GM21576 (cell line): ENCODE measurements around the gene LHX3.

Experiments
- ATAC-seq: cut with Tn5 transposase; IDR thresholded peaks from one replicate; pipeline ENCODE4 v1.9.1; 2021; ENCODE audit warnings: mild to moderate bottlenecking, moderate library complexity; ENCODE audit not compliant: unreplicated experiment

The LHX3 gene

DNA sequence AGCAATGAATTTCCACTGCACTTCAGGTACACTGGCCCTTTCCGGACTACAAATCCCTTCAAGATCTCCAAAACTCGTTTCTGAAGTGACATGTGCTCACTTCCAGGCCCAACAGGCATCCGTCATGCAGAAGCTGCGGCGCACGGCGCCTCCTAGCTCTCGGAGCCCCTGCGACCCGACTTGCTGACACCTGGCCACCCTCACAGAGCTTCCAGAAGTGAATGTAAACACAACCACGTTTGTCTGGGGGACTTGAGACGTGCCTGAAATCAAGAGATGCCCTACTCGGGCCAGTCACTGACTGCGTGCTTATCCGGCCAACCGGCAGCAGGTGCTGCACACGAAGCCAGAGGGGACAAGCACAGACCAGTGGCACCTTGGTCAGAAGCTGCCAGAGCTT lies 4.9 kb upstream of the LHX3 start:
- ATAC-seq: no peak

DNA sequence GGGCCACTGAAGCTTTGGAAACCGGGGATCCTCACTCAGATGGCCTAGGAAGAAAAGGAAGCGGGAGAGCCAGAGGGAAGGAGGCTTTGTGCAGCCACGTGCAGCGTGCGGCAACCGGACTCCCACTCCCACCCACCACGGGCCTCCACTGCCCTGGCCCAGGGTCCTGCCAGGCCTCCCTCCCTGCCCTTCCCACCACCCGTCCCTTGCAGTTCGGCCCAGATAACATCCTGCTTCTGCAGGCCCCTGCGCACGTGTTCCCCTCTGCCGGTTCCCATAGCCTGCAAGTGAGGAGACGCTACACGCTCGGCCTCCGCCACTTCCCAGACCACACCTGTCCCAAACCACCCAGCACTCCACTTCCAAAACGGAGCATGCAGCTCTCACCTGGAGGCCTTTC lies 4.3 kb upstream of the LHX3 start:
- ATAC-seq: no peak

DNA sequence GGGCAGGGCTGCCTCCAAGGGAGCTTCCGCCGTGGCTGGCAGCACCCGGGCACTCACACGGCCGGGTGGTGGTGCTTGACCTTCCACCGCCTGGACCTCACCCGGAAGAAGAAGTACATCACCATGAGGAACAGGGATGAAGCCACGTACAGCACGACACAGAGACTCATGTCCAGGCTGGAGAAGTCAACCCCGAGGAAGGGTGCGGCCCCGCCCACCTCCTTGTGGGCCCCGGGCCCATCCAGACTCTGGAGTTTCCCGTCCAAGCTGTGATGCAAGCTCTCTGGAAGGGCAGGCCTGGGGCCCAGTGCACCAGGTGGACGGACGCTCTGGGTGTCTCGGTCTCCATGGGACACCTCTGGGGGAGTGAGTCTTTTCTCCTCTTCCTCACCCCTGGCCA lies 3.7 kb upstream of the LHX3 start:
- no peak for ATAC-seq

DNA sequence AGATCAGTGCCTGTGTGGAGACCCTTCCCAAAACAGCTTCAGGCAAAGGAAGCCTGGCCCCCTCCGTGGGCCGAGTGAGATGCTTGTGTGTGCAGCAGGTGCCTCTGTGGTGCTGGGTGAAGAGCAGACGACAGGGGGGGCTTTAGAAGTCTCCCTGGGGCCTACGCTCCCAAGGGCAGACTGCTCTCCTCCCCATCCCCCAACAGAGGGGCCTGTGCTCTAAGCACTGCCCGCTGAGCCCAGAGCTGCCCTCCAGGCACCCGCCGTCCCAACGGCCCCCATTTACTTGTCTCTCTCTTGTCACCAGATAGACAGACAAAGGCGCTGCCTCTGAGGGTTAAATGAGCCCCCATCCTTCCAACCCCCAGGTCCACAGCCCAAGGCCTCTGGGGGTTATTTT lies 2.7 kb upstream of the LHX3 start:
- ATAC-seq: no peak

DNA sequence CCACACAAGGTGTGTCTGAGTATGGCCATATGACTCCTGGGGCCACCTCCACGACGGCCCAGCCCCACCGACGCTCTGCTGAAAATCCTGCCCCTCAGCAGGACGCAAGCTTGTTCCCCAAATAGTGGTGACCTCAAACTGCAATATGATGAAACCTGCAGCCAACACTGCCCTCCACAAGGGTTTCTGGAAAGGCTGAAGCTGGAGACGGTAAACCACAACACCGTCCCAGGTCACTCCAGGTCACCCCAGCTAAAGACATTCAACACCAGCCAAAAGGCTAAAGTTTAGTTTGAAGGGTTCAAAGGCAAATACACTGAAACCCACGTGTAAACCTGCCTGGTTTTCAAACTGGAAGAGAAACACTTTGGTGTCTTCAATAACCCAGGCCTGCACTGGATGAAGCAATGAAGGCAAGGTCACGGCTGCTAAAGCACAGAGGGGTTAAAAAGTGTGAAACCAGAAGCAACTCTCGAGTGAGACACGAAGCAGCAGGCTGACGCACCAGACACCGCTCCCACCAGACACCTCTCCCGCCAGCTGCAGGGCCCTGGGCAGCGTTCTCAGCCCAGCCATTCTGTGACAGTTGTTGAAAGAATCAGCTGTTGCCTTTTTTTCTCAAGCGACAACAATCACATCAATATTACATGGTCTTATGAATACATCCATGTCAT lies 1.8 kb upstream of the LHX3 start:
- ATAC-seq: no peak

DNA sequence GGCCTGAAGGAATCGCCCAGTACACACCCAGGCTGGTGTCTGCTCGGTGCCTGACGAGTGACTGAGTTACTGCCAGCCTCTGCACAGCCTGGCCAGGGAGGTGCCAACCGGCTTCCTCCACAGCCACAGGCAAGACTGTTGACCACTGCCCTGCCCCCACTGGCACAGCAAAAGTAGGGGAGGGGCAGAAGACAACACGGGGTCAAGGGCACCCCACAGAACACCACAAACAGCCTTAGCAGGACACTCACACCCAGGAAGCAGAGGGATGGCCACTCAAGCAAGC lies 722 bp upstream of the LHX3 start:
- ATAC-seq: no peak

DNA sequence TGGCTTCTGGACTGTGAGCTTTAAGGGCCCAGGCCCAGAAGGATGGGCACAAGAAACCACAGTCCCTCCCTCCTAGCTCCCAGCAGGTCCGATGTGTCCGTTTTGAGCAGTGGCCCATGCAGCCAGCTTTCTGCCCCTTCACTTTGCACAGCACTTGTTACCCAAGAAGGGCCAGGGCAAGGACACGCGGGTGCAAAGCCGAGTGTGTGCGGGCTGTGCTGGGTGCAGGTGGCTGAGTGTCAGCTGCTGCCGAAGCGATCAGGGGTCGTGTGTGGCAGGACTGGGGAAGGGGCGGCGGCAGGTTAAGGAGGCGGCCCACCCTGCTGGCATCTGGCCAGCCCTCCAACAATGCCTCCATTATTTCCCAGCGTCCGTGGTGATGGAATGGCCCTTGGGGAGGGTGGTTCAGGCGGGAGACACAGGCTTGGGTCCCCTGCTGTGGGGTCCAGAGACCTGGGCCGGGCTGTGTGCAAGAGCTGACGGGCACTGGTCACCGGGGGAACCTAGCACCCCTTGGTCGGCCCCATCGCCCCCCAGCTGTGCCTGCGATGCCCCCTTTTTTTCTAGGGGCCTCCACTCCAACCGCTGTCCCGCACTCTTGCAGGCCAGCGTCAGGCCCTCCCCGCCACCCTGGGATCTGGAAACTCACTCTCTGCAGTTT lies 653 bp downstream of the LHX3 start:
- ATAC-seq: no peak

DNA sequence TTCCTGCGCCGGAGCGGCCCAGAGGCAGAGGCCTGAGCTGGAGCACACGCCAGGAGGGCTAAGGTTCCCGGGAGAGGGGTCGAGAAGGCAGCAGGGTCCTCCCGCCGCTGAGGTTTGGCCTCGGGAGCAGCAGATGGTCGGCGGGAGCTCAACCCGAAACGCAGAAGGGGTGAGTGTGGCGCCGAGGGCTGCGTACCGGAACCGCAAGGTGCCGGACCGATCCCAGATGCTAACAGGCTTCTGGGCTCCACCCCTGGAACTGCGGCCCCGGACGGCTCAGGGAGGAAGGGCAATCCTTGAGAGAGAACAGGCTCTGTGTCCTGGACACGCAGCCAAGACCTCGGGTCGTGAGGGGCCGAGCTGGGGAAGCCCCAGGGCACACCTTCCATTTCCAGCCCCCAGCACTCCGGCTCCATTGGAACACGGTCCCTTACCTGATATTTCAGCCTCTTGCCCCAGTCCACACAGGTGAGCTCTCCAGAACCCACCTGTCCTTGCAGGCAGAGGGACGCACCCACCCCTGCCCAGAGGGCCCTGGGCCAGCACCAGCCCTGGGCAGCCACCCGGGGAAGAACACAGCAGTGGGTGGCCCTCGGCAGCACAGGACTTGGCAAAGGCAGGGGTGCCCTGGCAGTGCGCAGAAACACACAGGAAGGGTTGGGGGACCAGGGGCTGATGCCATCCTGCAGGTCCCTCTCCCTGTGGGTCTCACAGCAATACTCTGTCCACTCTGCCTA lies 1.4 kb downstream of the LHX3 start:
- no peak for ATAC-seq

DNA sequence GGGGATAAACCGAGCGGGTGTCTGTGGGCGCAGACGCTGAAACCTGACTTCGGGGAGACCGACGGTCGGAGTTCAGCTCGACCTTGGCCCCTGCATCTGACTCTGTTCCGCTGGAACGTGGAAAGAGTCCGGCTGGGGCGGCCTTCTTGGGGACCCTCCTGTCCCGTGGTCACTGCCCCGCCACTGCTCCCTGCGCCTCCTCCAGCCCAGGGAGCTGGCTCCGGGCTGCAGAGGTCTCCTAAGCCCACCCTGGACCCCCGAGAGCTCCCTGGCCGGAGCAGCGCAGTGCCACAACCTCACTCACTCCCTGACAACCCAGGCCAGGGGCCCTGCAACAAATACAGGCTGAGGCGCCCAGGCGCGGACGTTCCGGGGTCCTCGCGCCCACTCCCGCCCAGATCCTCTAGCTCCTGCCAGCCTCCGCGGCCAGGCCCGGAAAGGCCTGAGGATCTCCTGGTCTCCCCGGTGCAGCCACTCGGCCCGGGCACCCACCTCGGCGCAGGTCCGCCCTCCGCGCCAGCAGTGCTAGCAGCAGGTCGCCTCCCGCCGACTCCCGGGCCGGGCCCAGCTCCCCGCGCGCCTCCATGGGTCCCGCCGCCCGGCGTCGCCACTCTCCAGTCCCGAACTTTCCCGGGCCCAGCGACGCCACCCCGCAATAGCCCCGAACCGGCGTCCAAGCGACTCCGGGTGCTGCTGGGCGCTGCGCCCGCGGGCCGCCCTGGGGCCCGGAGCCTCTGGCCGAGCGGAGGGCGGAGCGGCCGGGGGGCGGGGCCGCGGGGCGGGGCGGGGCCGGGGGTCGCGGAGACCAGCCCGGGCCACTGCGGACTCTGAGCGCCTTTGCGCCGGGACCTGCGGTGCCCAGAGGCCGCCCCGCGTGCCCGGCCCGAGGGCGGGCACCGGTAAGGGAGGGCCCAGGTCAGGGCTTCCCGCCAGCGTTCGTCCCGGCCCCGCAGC lies 2.2 kb downstream of the LHX3 start:
- ATAC-seq: no peak

DNA sequence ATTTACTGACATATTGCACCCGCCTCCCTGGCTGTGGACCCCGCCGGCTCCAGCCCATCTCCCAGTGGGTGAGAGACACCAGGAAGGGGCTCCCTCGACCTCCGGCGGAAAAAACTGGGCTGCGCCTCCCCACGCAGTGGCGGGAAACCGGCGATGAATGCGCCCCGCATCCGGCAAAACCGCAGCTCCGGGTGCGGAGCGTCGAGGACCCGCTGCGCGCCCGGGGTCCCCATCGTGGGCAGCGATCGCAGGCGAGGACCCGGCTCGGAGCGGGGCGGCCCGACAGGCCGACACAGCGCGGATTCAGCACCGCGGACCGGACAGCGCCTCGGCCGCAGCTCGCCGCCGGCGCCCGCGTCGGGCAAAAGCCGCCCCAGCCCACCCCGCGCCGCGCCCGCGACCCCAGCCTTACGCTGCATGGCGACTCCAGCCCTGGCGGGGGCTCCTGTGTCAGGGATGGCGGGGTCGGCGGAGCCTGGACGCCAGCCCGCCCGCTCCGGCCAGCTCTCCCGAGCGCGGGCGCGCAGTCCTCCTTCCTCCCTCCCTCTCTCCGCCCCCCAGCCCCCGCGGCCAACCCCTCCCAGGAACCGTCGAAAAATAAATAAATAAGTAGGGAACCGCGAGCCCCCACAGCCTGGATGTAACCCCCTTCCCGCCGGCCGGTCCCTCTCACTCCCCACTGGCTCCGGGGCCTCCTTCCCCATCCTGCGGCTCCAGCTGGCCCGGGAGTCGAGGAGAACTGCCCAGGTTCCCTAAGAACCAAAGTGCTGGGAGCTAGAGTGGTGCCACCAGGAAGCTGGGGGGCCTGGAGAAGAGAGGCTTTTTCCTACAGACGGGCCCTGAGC lies 3.1 kb downstream of the LHX3 start:
- no peak for ATAC-seq

DNA sequence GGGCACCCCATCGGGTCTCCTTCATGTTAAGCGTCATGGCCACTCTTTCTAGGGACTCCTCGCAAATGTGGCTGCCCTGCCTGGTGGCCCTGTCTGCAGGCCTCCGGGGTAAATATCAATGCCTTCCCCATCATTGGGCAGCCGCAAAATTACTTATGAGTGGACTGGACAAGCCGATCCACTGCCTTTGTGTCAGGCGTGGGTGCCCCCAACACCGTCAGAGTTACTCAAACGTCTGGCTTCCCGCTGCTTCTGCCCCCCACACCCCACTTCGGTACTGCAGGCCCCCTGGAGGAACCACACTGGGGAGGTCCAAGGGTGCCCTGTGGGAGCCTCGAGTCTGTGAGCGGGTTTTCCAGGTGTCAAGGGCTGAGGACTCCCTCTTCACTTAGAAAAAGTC lies 3.8 kb downstream of the LHX3 start:
- ATAC-seq: no peak

DNA sequence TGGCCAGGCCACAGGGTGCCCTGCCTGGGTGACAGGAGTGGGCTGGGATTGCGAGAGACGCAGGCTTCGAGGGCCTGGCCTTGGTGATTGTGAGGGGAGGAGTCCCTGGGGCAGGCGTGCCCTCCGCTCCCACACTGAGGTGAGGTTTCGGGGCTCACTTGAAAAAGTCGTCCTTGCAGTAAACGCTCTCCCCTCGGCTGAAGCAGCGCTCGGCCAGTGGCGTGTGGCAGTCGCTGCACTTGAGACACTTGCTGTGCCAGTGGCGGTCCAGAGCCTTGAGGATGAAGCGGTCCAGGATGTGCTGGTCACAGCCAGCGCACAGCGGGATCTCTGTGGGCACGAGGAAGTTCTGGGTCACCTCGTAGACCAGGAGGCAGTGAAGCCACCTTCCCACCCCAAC lies 4.5 kb downstream of the LHX3 start:
- no peak for ATAC-seq

DNA sequence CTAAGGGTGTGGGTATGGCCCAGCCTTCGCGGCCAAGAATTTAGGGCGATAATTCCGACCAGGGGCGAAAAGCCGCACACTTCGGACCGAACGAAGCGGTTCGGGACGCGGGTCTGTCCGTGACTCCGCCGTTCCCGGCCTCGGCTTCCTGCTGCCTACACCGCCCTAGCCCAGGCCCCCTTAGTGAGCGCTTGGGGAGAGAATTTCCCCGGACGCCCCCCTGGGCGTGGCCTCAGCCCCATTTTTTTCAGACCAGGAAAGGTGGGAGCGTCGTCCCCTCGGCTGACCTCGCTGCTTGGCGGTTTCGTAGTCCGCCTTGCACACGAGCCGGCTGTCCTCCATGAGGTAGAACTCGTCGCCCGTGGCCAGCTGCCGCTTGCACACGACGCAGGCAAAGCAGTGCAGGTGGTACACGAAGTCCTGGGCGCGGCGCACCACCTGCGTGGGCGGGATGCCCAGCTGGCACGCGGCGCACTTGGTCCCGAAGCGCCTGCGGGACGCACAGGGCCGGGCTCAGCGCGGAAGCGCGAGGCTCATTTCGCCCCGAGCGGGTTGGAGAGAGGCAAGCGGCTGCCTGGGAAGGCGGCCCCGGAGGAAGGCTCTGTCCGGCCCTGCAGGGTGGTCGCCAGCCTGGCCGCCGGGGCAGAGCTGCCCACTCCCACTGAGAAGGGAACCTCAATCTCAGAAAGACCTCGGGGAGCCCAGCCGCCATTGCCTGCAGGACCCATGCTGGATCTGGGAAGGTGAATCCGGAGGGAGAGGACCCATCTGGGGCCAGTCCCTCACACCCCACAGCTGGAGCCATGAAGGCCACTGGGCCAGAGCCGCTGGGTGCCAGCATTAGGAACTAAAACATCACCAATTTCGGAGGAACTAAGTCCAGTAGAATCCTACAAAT lies 5.3 kb downstream of the LHX3 start:
- ATAC-seq: no peak

DNA sequence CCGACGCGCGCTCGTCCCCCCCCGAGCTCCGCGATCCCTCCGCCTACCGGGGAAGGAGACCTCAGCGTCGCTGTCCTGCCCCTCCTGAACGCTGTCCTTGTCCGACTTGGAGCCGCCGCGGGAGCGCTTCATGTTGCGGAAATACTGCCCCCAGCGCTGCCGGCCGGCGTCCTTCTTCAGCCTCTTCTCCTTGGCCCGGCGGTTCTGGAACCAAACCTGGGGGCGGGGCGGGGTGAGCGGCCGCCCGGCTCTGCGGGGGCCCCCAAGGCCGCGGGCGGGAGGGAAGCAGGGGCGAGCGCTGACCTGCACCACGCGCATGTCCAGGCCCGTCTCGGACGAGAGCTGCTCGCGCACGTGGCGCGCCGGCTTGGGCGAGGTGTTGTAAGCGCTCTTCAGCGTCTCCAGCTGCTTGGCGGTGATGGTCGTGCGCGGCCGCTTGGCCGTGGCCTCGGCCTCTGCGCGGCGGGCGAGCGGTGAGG lies 6.3 kb downstream of the LHX3 start:
- ATAC-seq: no peak

DNA sequence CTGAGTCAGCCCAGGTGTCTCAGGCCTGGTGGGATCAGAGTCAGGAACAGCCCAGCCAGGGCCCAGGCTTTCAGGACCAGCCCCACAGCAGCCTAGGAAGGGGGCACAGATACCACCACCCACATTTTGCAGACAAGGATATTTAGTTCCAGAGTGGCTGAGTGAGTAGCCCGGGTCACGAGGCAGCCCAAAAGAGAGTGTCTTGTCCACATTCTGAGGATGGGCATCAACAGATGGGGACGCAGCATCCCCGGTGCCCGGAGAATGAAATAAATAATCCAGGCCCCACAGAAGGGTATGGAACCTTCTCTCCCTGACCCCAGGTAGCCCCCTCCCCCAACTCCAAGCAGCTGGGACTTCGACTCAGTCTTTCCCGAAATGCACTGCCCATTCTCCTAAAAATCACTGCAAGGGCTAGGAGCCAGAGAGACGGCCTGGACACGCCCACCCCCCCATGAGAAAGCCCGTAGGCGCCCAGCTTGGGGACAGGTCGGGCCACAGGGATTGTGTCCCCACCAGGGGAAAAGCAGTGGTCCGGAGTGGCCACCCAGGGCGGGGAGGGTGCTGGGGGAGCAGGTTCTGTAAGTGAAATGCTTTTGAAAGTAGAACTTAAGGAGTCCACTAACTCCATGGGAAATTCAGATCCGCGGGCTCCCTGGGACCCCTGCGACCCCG lies 6.9 kb downstream of the LHX3 start:
- no peak for ATAC-seq

DNA sequence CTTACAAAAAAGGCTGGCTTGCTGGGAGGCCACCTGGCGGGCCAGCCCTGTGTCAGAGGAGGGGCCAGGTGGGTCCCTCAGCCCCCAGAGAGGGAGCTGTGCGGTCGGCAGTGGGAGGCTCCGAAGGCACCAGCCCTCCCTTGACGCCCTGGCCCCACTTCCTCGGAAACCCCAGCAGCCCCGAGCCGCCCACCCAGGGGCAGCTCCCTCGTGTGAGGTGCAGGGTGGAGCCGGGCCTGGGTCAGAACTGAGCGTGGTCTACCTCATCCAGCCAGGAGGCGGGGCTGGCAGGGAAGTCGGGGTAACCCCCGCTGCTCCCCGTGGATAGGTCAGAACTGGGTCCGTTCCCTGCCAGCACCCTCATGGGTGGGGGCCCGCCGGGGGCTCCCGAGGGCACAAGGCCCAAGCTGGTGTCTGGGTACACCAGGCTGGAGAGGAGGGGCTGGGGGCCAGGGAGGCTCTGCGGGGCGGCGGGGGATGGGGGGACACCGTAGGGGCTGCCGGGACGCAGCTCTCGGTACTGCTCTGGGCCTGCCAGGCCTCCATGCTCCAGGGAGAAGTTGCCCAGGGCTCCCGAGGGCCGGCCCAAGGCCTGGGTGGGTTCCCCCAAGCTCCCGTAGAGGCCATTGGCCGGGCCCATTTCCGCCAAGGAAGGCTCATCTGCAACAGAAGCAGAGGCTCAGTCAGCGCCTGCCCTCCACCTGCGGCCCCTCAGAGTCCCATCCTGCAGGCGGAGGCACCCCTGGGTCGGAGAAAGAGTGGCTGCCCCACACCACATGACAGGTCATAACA lies 7.6 kb downstream of the LHX3 start:
- ATAC-seq: no peak

DNA sequence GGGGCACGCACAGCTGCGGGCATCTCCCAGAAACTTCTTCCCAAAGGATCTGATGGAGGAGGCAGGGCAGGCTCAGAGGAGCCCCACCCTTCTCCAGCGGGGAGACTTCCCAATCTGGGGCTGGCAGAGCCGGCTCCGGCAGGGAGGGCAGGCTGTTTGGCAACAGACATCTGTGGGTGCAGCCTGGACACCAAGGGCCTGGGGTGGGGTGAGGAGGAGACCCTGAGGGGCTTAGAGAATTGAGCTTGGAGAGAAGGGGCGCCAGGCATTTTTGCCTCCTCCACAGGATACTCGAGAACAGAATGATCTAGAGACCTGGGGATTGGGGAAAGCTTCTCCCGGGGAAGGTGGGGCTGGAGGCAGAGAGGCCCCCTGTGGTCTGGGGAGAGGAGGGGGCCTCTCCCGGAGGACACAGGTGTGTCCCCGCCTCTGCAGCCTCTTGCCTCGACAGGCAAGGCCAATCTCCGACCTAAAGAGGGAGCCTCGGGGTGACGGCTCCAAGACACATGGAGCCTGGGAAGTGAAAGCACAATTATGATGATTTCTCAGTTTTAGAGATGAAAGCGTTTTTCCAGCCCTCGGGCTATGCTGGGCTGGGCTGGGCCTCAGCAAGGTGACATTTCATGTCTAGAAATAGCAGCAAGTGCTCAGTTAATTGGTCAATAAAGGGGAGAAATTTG lies 8.4 kb downstream of the LHX3 start:
- no peak for ATAC-seq
